A673 (cell line): ENCODE measurements around the gene GMPPB.

Experiments used
- EZH2 ChIP-seq: fragments of 200-600 bp; sonication (generic); IDR thresholded peaks from 2 replicates; pipeline ENCODE4 v1.6.1; 2017; ENCODE audit warnings: borderline replicate concordance, low read depth, mild to moderate bottlenecking, mixed read lengths, antibody characterized with exemption, low read length; ENCODE audit not compliant: poor library complexity, severe bottlenecking
- TF ChIP-seq, protein P1 (sequence below): fragments of 300-800, 200-600 bp; sonication (generic); conservative IDR thresholded peaks from 2 replicates; pipeline ENCODE4 v1.5.1; 2017; ENCODE audit warnings: low read depth, mild to moderate bottlenecking, antibody characterized with exemption, low read length, moderate library complexity, mixed read lengths

DNA sequence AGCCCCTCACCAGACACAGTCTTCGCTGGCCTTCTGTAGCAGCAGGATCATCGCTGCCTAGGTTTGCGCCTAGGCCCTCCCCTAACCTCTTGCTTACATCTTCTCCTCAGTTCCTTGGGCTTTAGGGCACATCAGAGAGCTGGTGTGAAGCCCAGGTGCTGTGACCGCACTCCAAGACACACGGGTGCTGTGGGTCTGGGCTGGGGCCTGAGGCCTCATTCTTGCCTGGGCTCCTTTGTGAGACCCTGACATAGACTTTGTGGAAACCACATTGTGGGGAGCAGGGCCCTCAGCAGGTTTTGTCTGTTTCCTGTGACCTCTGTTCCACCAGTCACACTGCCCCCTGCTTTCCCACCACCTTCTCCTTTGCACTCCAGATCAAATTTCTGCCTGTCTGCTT, 12.3 kb downstream of the GMPPB start:
- TF ChIP-seq, protein P1, sequence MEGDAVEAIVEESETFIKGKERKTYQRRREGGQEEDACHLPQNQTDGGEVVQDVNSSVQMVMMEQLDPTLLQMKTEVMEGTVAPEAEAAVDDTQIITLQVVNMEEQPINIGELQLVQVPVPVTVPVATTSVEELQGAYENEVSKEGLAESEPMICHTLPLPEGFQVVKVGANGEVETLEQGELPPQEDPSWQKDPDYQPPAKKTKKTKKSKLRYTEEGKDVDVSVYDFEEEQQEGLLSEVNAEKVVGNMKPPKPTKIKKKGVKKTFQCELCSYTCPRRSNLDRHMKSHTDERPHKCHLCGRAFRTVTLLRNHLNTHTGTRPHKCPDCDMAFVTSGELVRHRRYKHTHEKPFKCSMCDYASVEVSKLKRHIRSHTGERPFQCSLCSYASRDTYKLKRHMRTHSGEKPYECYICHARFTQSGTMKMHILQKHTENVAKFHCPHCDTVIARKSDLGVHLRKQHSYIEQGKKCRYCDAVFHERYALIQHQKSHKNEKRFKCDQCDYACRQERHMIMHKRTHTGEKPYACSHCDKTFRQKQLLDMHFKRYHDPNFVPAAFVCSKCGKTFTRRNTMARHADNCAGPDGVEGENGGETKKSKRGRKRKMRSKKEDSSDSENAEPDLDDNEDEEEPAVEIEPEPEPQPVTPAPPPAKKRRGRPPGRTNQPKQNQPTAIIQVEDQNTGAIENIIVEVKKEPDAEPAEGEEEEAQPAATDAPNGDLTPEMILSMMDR, result no peak
- TF ChIP-seq EZH2, result no peak
